Colonic mucosa (tissue), 4 donors: ENCODE results near the gene PAM16. TPM values are rescaled to one million over a fixed set of nuclear protein-coding genes. Genes with fewer than 3 reads are reported as not detected.

ENCODE experiments used
- DNase-seq: peaks from one replicate; pipeline ENCODE4 v3.0.0-alpha.2; 2020
- H3K27ac ChIP-seq: fragments of 200-600 bp; one replicate; pipeline ENCODE4 v1.8.0; 2021
- H3K27me3 ChIP-seq: fragments of 200-600 bp; one replicate; pipeline ENCODE4 v1.8.0; 2021
- H3K36me3 ChIP-seq: fragments of 200-600 bp; one replicate; pipeline ENCODE4 v1.8.0; 2021
- H3K4me1 ChIP-seq: fragments of 200-600 bp; one replicate; pipeline ENCODE4 v1.8.0; 2021; ENCODE audit warnings: mild to moderate bottlenecking
- H3K4me3 ChIP-seq: fragments of 200-600 bp; one replicate; pipeline ENCODE4 v1.8.0; 2021
- H3K9ac ChIP-seq, 2 donors: one replicate each; pipeline ENCODE4 v1.7.0; 2013; ENCODE audit warnings: control low read depth in 2 of 2, low read depth in 2 of 2, low read length in 2 of 2
- H3K9me3 ChIP-seq: fragments of 200-600 bp; one replicate; pipeline ENCODE4 v1.8.0; 2021
- CTCF ChIP-seq: fragments of 200-600 bp; IDR thresholded peaks from one replicate; pipeline ENCODE4 v1.8.0; 2022; ENCODE audit warnings: antibody characterized with exemption, mild to moderate bottlenecking
- intact Hi-C: fragments of 100-400 bp; cut with DNase I; formaldehyde crosslinking; loops from one replicate; pipeline ENCODE4 v1.14.1; 2022
- total RNA-seq, 2 donors: library from RNA; stranded (reverse); fragmentation: NEBNext Ultra II Directional in 1 of 2; extraction: Animal tissue kit (Norgen Biotek cat#: 25700) in 1 of 2; gene quantifications; one replicate each; pipeline ENCODE4 v1.2.1, GENCODE V29; 2021
- donor health status: healthy.
- donor health status: DM: no; HTN: no; CAD: no.
- donor health status: DM: no; HTN: no; CAD: no.

The PAM16 gene
- total RNA-seq, 2 donors from 2014 or later = 28.2 to 43.6 TPM

GRCh38 chr16:4381072-4381934 lies 30.2 kb upstream of the PAM16 start:
- H3K27me3 ChIP-seq = no peaks in the 10 kb centered on the region
- no peaks in the 10 kb centered on the region for H3K36me3 ChIP-seq
- H3K9ac ChIP-seq = no peak overlapping the region
- no peaks in the 10 kb centered on the region for H3K9me3 ChIP-seq
- DNase-seq = no peak
- no peaks in the 10 kb centered on the region for H3K4me1 ChIP-seq
- intact Hi-C loops = no loop called here
- H3K4me3 ChIP-seq = no peak overlapping the region
- no peak for TF ChIP-seq CTCF
- no peak overlapping the region for H3K27ac ChIP-seq

GRCh38 chr16:4380119-4381063 lies 29.3 kb upstream of the PAM16 start:
- H3K27ac ChIP-seq = no peak overlapping the region

GRCh38 chr16:4378999-4379690 lies 28.0 kb upstream of the PAM16 start:
- Histone ChIP-seq H3K27me3 (no peaks in the 10 kb centered on the region), H3K9ac (no peak overlapping the region), H3K36me3 (no peaks in the 10 kb centered on the region), H3K9me3 (no peaks in the 10 kb centered on the region), H3K4me1 (no peaks in the 10 kb centered on the region), H3K4me3 (no peak overlapping the region), H3K27ac (no peak overlapping the region)
- no peak for TF ChIP-seq CTCF
- DNase-seq = no peak
- intact Hi-C loops = no loop called here

More at GRCh38 chr16:4380119-4381063, 29.3 kb upstream of the PAM16 start:
- Histone ChIP-seq H3K9me3 (no peaks in the 10 kb centered on the region), H3K4me3 (no peak overlapping the region), H3K4me1 (no peaks in the 10 kb centered on the region), H3K9ac (no peak overlapping the region), H3K36me3 (no peaks in the 10 kb centered on the region), H3K27me3 (no peaks in the 10 kb centered on the region)
- intact Hi-C loops = no loop called here
- DNase-seq = no peak
- no peak for TF ChIP-seq CTCF

GRCh38 chr16:4378161-4378666 lies 27.1 kb upstream of the PAM16 start:
- no peak for DNase-seq
- Histone ChIP-seq H3K4me1 (no peaks in the 10 kb centered on the region), H3K4me3 (no peak overlapping the region), H3K9me3 (no peaks in the 10 kb centered on the region), H3K27ac (no peak overlapping the region), H3K9ac (peak overlapping the region in 1 of 2 donors; percentile 26), H3K27me3 (no peaks in the 10 kb centered on the region), H3K36me3 (no peaks in the 10 kb centered on the region)
- intact Hi-C loops = no loop called here
- TF ChIP-seq CTCF = no peak
